ENCODE data around the gene LSM10.

Gene LSM10

DNA sequence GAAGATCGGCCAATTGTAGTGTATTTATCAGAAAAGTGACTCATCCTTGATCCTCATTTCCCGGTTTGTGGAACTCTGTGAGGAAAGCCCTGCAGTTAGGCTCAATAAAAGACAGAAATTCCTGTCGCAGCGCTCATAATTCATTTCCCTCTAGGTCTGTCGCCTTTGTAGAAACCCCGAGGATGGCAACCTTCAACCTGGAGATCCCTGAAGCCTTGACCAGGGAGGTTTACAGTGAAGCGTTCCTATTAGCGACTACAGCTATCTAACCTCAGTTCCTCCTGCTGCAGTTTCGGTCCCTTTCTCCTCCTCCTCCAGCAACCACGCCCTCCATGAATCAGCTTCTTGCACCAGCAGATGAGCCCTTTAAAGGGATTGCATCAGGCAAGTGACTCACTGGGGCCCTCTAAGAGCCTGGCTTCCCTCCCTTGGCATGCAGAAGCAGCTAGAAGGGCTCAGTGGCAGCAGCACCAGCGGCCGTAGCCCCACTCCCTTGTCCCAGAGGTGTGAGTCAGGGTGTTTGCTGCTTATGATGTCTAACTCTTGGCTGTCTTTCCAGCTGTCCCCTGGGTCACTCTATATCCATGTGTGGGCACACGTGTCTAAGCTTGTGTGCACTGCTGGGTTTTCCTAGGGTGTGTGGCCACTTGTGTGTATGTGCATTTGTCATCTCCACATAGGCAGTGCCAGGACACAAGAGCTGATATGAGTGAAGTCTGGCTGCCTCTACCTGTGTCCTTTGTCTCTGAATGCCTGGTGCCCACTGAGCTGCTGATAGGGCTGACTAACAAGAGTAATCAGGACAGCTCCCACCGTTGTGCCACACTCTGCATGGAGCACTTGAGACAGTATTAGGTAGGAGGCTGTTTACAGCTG, 11.2 kb downstream of the LSM10 start:
- DNase-seq (ENCODE audit: low read depth) = peak; percentile 100
- peak overlapping the region; percentile 54 for H3K4me3 ChIP-seq (ENCODE audit: low read depth, low read length)

- peak within 1 kb of the TSS; percentile 96 for H3K4me3 ChIP-seq (ENCODE audit: low read depth, low read length)
These were observed 12.1 kb downstream of the LSM10 start, which contains the start of gene STK40 for GRCh38 chr1:36385410-36386264. Gene STK40, minus strand, starts transcription at chr1:36385924. Its CDS starts 24,592 bp downstream, at chr1:36361332.

GRCh38 chr1:36384542-36385409, 12.9 kb downstream of the LSM10 start:
- DNase-seq (ENCODE audit: low read depth) = no peak
- H3K4me3 ChIP-seq (ENCODE audit: low read depth, low read length) = peak overlapping the region; percentile 96

More at GRCh38 chr1:36385410-36386264, 12.1 kb downstream of the LSM10 start, which contains the start of gene STK40:
- peak; percentile 99 for DNase-seq (ENCODE audit: low read depth)

GRCh38 chr1:36383240-36383639, 14.5 kb downstream of the LSM10 start:
- no peak for DNase-seq (ENCODE audit: low read depth)
- H3K4me3 ChIP-seq (ENCODE audit: low read depth, low read length) = no peak overlapping the region

- DNase-seq (ENCODE audit: low read depth) = no peak
- no peak overlapping the region for H3K4me3 ChIP-seq (ENCODE audit: low read depth, low read length)
These were observed 15.0 kb downstream of the LSM10 start for GRCh38 chr1:36382669-36383068.

- no peak overlapping the region for H3K4me3 ChIP-seq (ENCODE audit: low read depth, low read length)
- DNase-seq (ENCODE audit: low read depth) = no peak
These were observed 15.5 kb downstream of the LSM10 start for GRCh38 chr1:36382231-36382630.

- H3K4me3 ChIP-seq (ENCODE audit: low read depth, low read length) = no peak overlapping the region
These were observed 16.3 kb downstream of the LSM10 start for GRCh38 chr1:36381405-36381804.

DNA sequence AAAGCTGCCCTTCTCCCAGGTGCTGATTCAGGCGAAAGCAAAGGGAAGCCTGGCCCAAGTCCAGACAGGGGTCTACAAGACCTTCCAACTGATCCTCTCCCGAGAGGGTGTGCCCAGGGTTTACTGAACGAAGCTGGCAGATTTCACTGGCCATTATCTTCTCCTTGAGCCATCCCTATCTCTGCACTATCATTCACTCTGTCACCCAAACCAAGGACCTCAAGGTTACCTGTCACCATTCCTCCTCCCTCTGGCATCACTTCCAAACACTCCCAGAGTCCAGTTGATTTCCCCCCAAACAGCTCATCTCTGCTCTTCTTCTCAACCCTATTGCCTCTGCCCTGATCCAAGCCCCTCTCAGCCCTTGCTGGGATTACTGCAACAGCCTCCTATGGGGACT, 16.9 kb downstream of the LSM10 start:
- no peak for DNase-seq (ENCODE audit: low read depth)
- H3K4me3 ChIP-seq (ENCODE audit: low read depth, low read length) = no peak overlapping the region

More at GRCh38 chr1:36381405-36381804, 16.3 kb downstream of the LSM10 start:
- no peak for DNase-seq (ENCODE audit: low read depth)

DNA sequence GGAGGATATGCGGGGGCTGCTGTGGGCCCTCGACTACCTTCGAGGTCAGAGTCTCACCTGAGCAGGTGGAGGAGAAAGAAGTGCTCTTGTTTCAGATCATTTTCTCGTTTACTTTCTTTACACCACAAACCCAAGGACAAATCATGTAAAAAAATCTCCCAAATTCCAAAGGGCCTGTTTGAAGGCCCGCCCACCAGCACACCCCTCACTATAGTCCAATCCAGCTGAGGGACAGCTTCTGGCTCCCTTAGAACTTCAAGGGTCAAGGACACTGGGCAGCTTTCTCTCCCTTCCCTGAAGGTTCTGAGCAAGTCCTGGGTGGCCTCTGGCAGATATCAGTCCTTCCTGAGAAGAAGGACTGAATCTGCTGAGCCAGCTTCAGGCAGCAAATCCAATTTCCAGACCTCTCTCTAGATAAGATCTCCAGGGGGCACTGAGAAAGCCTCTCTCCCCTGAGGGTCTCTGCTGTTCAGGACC, 17.5 kb downstream of the LSM10 start:
- no peak for DNase-seq (ENCODE audit: low read depth)

GRCh38 chr1:36377791-36378492, 19.8 kb downstream of the LSM10 start:
- H3K4me3 ChIP-seq (ENCODE audit: low read depth, low read length) = no peak overlapping the region
- no peak for DNase-seq (ENCODE audit: low read depth)

More for the DNA sequence above, 17.5 kb downstream of the LSM10 start:
- no peak overlapping the region for H3K4me3 ChIP-seq (ENCODE audit: low read depth, low read length)

DNA sequence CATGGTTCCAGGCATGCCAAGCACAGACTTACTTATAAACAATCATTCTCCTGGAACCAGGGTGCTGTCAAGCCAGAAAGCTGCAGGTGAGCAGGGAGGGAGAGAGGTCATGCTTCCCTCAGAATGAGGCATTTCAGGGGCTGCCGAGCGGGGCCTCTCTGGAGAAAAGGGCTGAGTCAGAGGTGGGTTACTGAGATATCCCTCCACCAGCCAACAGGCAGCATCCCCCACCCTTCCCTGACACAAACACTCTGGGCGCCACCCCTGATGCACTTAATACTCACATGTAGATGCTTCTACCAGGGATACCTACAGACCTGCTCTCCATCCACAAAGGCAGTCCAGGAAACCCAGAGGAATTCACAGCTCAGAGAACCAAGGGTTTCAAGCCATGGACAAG, 25.1 kb downstream of the LSM10 start:
- DNase-seq (ENCODE audit: low read depth) = no peak
- H3K4me3 ChIP-seq (ENCODE audit: low read depth, low read length) = no peak overlapping the region

GRCh38 chr1:36369061-36369861, 28.4 kb downstream of the LSM10 start:
- H3K4me3 ChIP-seq (ENCODE audit: low read depth, low read length) = no peak overlapping the region

DNA sequence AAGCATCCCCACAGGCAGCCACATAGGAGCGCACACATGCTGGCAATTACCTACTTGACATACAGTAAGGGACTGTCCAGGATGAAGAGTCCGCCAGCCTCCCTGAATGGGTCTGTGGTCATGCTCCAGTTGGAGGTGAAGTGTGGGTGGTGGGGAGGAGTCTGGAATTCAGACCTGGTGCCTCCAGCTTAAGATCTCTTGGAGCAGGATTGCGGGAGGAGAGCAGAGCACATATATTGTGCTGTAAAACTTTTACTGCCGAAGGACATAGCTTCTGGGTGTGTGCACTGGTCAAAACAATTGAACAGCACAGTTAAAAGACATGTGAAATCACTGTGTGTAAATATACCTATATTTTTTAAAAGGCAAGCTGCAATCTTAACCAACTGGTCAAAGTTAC, 29.9 kb downstream of the LSM10 start:
- DNase-seq (ENCODE audit: low read depth) = no peak
- no peak overlapping the region for H3K4me3 ChIP-seq (ENCODE audit: low read depth, low read length)

More at GRCh38 chr1:36369061-36369861, 28.4 kb downstream of the LSM10 start:
- no peak for DNase-seq (ENCODE audit: low read depth)

GRCh38 chr1:36367066-36367465, 30.6 kb downstream of the LSM10 start:
- DNase-seq (ENCODE audit: low read depth) = no peak
- no peak overlapping the region for H3K4me3 ChIP-seq (ENCODE audit: low read depth, low read length)

- no peak overlapping the region for H3K4me3 ChIP-seq (ENCODE audit: low read depth, low read length)
These were observed 31.5 kb downstream of the LSM10 start for GRCh38 chr1:36366091-36366661.

GRCh38 chr1:36365381-36365780, 32.3 kb downstream of the LSM10 start:
- DNase-seq (ENCODE audit: low read depth) = peak; percentile 59
- no peak overlapping the region for H3K4me3 ChIP-seq (ENCODE audit: low read depth, low read length)

More at GRCh38 chr1:36366091-36366661, 31.5 kb downstream of the LSM10 start:
- DNase-seq (ENCODE audit: low read depth) = peak; percentile 76

GRCh38 chr1:36359911-36360550, 37.7 kb downstream of the LSM10 start:
- DNase-seq (ENCODE audit: low read depth) = no peak
- H3K4me3 ChIP-seq (ENCODE audit: low read depth, low read length) = no peak overlapping the region
